DMS53 (cell line): ENCODE results near the gene HPD.
A peak's percentile ranks its signal among the peaks of the same experiment; 100 is the strongest.

Source experiments
- DNase-seq: peaks from one replicate; lab custom pipeline; 2025; lab: John Stamatoyannopoulos, UW

Gene HPD

GRCh38 chr12:121810234-121810817 lies 48.3 kb downstream of the HPD start:
- no peak for DNase-seq

GRCh38 chr12:121809712-121810116 lies 48.9 kb downstream of the HPD start:
- DNase-seq = no peak

- DNase-seq = no peak
These were observed 50.0 kb downstream of the HPD start for GRCh38 chr12:121808623-121809022.

GRCh38 chr12:121807642-121808347 lies 50.9 kb downstream of the HPD start:
- no peak for DNase-seq

GRCh38 chr12:121806546-121807423 lies 51.9 kb downstream of the HPD start:
- no peak for DNase-seq

- DNase-seq = no peak
These were observed 52.6 kb downstream of the HPD start for GRCh38 chr12:121806009-121806545.

GRCh38 chr12:121805171-121806008 lies 53.3 kb downstream of the HPD start:
- DNase-seq = peak; percentile 62

- peak; percentile 71 for DNase-seq
These were observed 54.1 kb downstream of the HPD start for GRCh38 chr12:121804417-121805111.

- DNase-seq = peak; percentile 77
These were observed 54.7 kb downstream of the HPD start, which contains the start of gene SETD1B for GRCh38 chr12:121803861-121804416. Gene SETD1B (plus strand): TSS chr12:121804009. CDS start chr12:121804738, 729 bp downstream.

- DNase-seq = peak; percentile 95
These were observed 55.6 kb downstream of the HPD start for GRCh38 chr12:121802843-121803698.

GRCh38 chr12:121802485-121802842 lies 56.2 kb downstream of the HPD start:
- no peak for DNase-seq

- peak; percentile 90 for DNase-seq
These were observed 56.8 kb downstream of the HPD start for GRCh38 chr12:121801595-121802484.

- DNase-seq = peak; percentile 90
These were observed 57.7 kb downstream of the HPD start for GRCh38 chr12:121800694-121801594.

GRCh38 chr12:121799842-121800693 lies 58.6 kb downstream of the HPD start:
- DNase-seq = peak; percentile 95

GRCh38 chr12:121799156-121799841 lies 59.4 kb downstream of the HPD start:
- DNase-seq = peak; percentile 89

GRCh38 chr12:121798787-121799155 lies 59.9 kb downstream of the HPD start:
- DNase-seq = peak; percentile 64
